WTC11 (cell line): ENCODE data around the gene PTPN3. TPM values are rescaled to one million over a fixed set of nuclear protein-coding genes. Genes with fewer than 3 reads are reported as not detected.

Experiments used
- ATAC-seq: fragments of 200-7000 bp; cut with Tn5 transposase; 2 replicates; pipeline ENCODE4 v1.10.0; 2021; ENCODE audit warnings: mild to moderate bottlenecking, moderate library complexity
- CTCF ChIA-PET: fragments of 300-600 bp; sonication (Branson Sonifier 250); formaldehyde crosslinking; loops from one replicate; lab custom pipeline; 2021; ENCODE audit warnings: antibody characterized with exemption; lab: Charles Lee
- POLR2A ChIA-PET: fragments of 350-600 bp; sonication (Branson Sonifier 250); formaldehyde crosslinking; loops from one replicate; lab custom pipeline; 2021; ENCODE audit warnings: antibody characterized with exemption; lab: Charles Lee
- DNase-seq: peaks from one replicate; pipeline ENCODE4 v3.0.0; 2021; ENCODE audit warnings: low spot score
- H3K27ac Mint-ChIP-seq: 2 replicates; pipeline ENCODE4 v1.8.0; 2021; ENCODE audit warnings: mixed read lengths
- H3K27me3 Mint-ChIP-seq: 2 replicates; pipeline ENCODE4 v1.8.0; 2021; ENCODE audit warnings: low read depth, mild to moderate bottlenecking, moderate library complexity, mixed read lengths
- H3K36me3 Mint-ChIP-seq: 2 replicates; pipeline ENCODE4 v1.8.0; 2021; ENCODE audit warnings: mixed read lengths
- H3K4me1 Mint-ChIP-seq: 2 replicates; pipeline ENCODE4 v1.8.0; 2022; ENCODE audit warnings: mixed read lengths
- H3K4me3 Mint-ChIP-seq: 2 replicates; pipeline ENCODE4 v1.8.0; 2021; ENCODE audit warnings: mild to moderate bottlenecking, moderate library complexity, mixed read lengths
- H3K9me3 Mint-ChIP-seq: 2 replicates; pipeline ENCODE4 v1.8.0; 2021; ENCODE audit warnings: mixed read lengths
- AR ChIP-seq: fragments of 250-450 bp; sonication (Bioruptor Pico); IDR thresholded peaks from 2 replicates; pipeline ENCODE4 v1.9.0; 2021; ENCODE audit warnings: mild to moderate bottlenecking
- ATF3 ChIP-seq: sonication (generic); formaldehyde crosslinking; conservative IDR thresholded peaks from 2 replicates; pipeline ENCODE4 v1.8.1; 2022; ENCODE audit warnings: mild to moderate bottlenecking, missing genetic modification reagents
- ERG ChIP-seq: fragments of 250-450 bp; sonication (Bioruptor Pico); IDR thresholded peaks from 2 replicates; pipeline ENCODE4 v1.8.0; 2021; ENCODE audit warnings: mild to moderate bottlenecking
- ESRRA ChIP-seq: sonication (generic); formaldehyde crosslinking; IDR thresholded peaks from 2 replicates; pipeline ENCODE4 v1.8.1; 2022; ENCODE audit warnings: mild to moderate bottlenecking, missing genetic modification reagents, borderline replicate concordance
- FOXP4 ChIP-seq: sonication (generic); formaldehyde crosslinking; IDR thresholded peaks from 2 replicates; pipeline ENCODE4 v1.8.0; 2022; ENCODE audit warnings: mild to moderate bottlenecking, missing genetic modification reagents
- KAT7 ChIP-seq: sonication (generic); formaldehyde crosslinking; IDR thresholded peaks from 2 replicates; pipeline ENCODE4 v1.8.1; 2023; ENCODE audit warnings: missing genetic modification reagents, mild to moderate bottlenecking, borderline replicate concordance
- NFATC4 ChIP-seq: fragments of 250-450 bp; sonication (Bioruptor Pico); IDR thresholded peaks from 2 replicates; pipeline ENCODE4 v1.9.0; 2021; ENCODE audit warnings: mild to moderate bottlenecking
- NR2C2 ChIP-seq: sonication (generic); formaldehyde crosslinking; IDR thresholded peaks from 2 replicates; pipeline ENCODE4 v1.8.0; 2022; ENCODE audit warnings: mild to moderate bottlenecking, missing genetic modification reagents
- PRRX2 ChIP-seq: fragments of 250-450 bp; sonication (Bioruptor Pico); IDR thresholded peaks from 2 replicates; pipeline ENCODE4 v1.8.0; 2021; ENCODE audit warnings: mild to moderate bottlenecking
- STAT6 ChIP-seq: sonication (generic); formaldehyde crosslinking; conservative IDR thresholded peaks from 2 replicates; pipeline ENCODE4 v1.8.1; 2023; ENCODE audit warnings: mild to moderate bottlenecking, low read depth, missing genetic modification reagents, moderate library complexity
- ZMAT4 ChIP-seq: fragments of 250-450 bp; sonication (Bioruptor Pico); IDR thresholded peaks from 2 replicates; pipeline ENCODE4 v1.9.0; 2021; ENCODE audit warnings: mild to moderate bottlenecking
- ZNF121 ChIP-seq: sonication (generic); formaldehyde crosslinking; IDR thresholded peaks from 2 replicates; pipeline ENCODE4 v1.8.0; 2023; ENCODE audit warnings: missing genetic modification reagents
- ZNF219 ChIP-seq: sonication (generic); formaldehyde crosslinking; IDR thresholded peaks from 2 replicates; pipeline ENCODE4 v1.8.0; 2023; ENCODE audit warnings: missing genetic modification reagents, mild to moderate bottlenecking, borderline replicate concordance
- ZNF263 ChIP-seq: sonication (generic); formaldehyde crosslinking; IDR thresholded peaks from 2 replicates; pipeline ENCODE4 v1.8.1; 2022; ENCODE audit warnings: low read depth, mild to moderate bottlenecking, moderate library complexity, missing genetic modification reagents
- ZNF671 ChIP-seq: fragments of 250-450 bp; sonication (Bioruptor Pico); IDR thresholded peaks from 2 replicates; pipeline ENCODE4 v1.8.0; 2021; ENCODE audit warnings: mild to moderate bottlenecking
- total RNA-seq: library from RNA; stranded (reverse); gene quantifications from 3 replicates; pipeline ENCODE4 v1.2.3, GENCODE V29; 2021

The PTPN3 gene
- total RNA-seq, 1 experiment from 2014 or later: 1.7 TPM

GRCh38 chr9:109491590-109491989, 6.5 kb downstream of the PTPN3 start (continued):
- TF ChIP-seq AR (CRISPR knock-in tag) (no peak), NR2C2 (CRISPR knock-in tag) (no peak), ZMAT4 (CRISPR knock-in tag) (no peak), STAT6 (CRISPR knock-in tag) (no peak), PRRX2 (CRISPR knock-in tag) (no peak), ZNF671 (CRISPR knock-in tag) (no peak), KAT7 (CRISPR knock-in tag) (no peak), ZNF121 (CRISPR knock-in tag) (no peak), ZNF263 (no peak), ATF3 (CRISPR knock-in tag) (no peak)

GRCh38 chr9:109488791-109489492, 9.2 kb downstream of the PTPN3 start:
- H3K27me3 Mint-ChIP-seq: no peaks in the 10 kb centered on the region; the same call in 1 of the 2 replicates
- no peaks in the 10 kb centered on the region for H3K9me3 Mint-ChIP-seq
- no peak for DNase-seq
- ChIA-PET POLR2A (no interaction called here), CTCF (no interaction called here)
- ATAC-seq: no peak
- no peaks in the 10 kb centered on the region for H3K36me3 Mint-ChIP-seq
- no peak overlapping the region for H3K4me3 Mint-ChIP-seq
- H3K27ac Mint-ChIP-seq: no peak overlapping the region
- H3K4me1 Mint-ChIP-seq: peaks cover 2% of the 10 kb centered on the region
- TF ChIP-seq AR (CRISPR knock-in tag) (no peak), NFATC4 (CRISPR knock-in tag) (no peak), ERG (CRISPR knock-in tag) (no peak), STAT6 (CRISPR knock-in tag) (no peak), ZNF219 (no peak), FOXP4 (CRISPR knock-in tag) (no peak), ESRRA (no peak)
